SU-DHL-6 (cell line): ENCODE results near the gene TKT.

Source experiments
- H2AFZ ChIP-seq: fragments of 200-600 bp; sonication (generic); 2 replicates; pipeline ENCODE4 v1.6.1; 2014; ENCODE audit warnings: low read depth, mild to moderate bottlenecking, moderate library complexity, mixed read lengths, antibody characterized with exemption, low read length; ENCODE audit not compliant: severe bottlenecking
- H3F3A ChIP-seq: fragments of 200-600 bp; shearing (Covaris generic); 2 replicates; pipeline ENCODE4 v1.6.0; 2016; ENCODE audit warnings: antibody characterized with exemption, mild to moderate bottlenecking; ENCODE audit not compliant: insufficient read depth
- H3K27ac ChIP-seq: fragments of 200-600 bp; sonication (generic); 2 replicates; pipeline ENCODE4 v1.5.1; 2016; ENCODE audit warnings: low read depth, mild to moderate bottlenecking, low read length, moderate library complexity, mixed read lengths
- H3K27me3 ChIP-seq: fragments of 200-600 bp; sonication (generic), shearing (Covaris generic); 2 replicates; pipeline ENCODE4 v1.6.0; 2014; ENCODE audit warnings: mild to moderate bottlenecking, low read length
- H3K36me3 ChIP-seq: fragments of 200-600 bp; sonication (generic); 2 replicates; pipeline ENCODE4 v1.6.1; 2014; ENCODE audit warnings: mild to moderate bottlenecking, low read length, mixed read lengths
- H3K4me2 ChIP-seq: fragments of 300-600, 200-600 bp; shearing (Covaris generic), sonication (generic); 2 replicates; pipeline ENCODE4 v1.6.0; 2014; ENCODE audit warnings: low read length, low read depth, mild to moderate bottlenecking; ENCODE audit not compliant: poor library complexity, severe bottlenecking
- H3K4me3 ChIP-seq: fragments of 200-600 bp; sonication (generic); 2 replicates; pipeline ENCODE4 v1.5.1; 2014; ENCODE audit warnings: antibody characterized with exemption, low read length, mild to moderate bottlenecking, mixed read lengths; ENCODE audit not compliant: insufficient read depth, poor library complexity, severe bottlenecking
- H3K79me2 ChIP-seq: fragments of 200-600 bp; sonication (generic); 2 replicates; pipeline ENCODE4 v1.6.1; 2014; ENCODE audit warnings: mild to moderate bottlenecking, low read length, moderate library complexity; ENCODE audit not compliant: insufficient read depth
- H3K9ac ChIP-seq: fragments of 200-600 bp; sonication (generic); 2 replicates; pipeline ENCODE4 v1.7.0; 2014; ENCODE audit warnings: mild to moderate bottlenecking, low read length
- H3K9me2 ChIP-seq: fragments of 200-600 bp; sonication (generic); replicated peaks from 2 replicates; pipeline ENCODE4 v1.6.1; 2014; ENCODE audit warnings: low read length; ENCODE audit not compliant: insufficient read depth
- H3K9me3 ChIP-seq: fragments of 200-600 bp; sonication (generic); 2 replicates; pipeline ENCODE4 v1.6.1; 2014; ENCODE audit warnings: low read length, mixed read lengths; ENCODE audit not compliant: insufficient read depth
- H4K20me1 ChIP-seq: fragments of 200-600 bp; sonication (generic); 2 replicates; pipeline ENCODE4 v1.6.1; 2014; ENCODE audit warnings: low read depth, mild to moderate bottlenecking, antibody characterized with exemption, low read length, moderate library complexity, mixed read lengths
- EZH2phosphoT487 ChIP-seq: fragments of 200-600 bp; sonication (generic), shearing (Covaris generic); conservative IDR thresholded peaks from 2 replicates; pipeline ENCODE4 v1.6.1; 2018; ENCODE audit warnings: mild to moderate bottlenecking, antibody characterized with exemption, low read length, moderate library complexity, mixed read lengths
- TF ChIP-seq, protein P1 (sequence below): fragments of 200-600 bp; sonication (generic); IDR thresholded peaks from one replicate; pipeline ENCODE4 v1.5.1; 2017; ENCODE audit warnings: antibody characterized with exemption, mild to moderate bottlenecking, low read length, moderate library complexity; ENCODE audit not compliant: insufficient read depth, poor library complexity, severe bottlenecking

Gene TKT

DNA sequence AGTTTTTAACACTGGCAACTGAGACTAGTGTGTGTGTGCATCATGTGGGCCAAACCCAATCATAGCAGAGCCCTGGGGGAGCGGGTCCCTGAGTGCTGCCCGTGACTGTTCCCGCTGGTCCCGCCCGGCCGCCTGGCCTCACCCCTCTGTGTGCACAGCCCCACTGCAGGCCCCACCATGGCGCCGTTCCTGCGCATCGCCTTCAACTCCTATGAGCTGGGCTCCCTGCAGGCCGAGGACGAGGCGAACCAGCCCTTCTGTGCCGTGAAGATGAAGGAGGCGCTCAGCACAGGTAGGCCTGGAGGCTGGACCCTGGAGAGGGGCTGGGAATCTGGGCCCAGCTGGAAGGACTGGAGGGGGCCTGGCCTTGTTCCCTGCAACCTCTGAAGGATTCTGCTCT is 77.6 kb downstream of the TKT start:
- Histone ChIP-seq H3K4me2 (no peak overlapping the region), H3K36me3 (no peaks in the 10 kb centered on the region; the same call in 1 of the 2 replicates), H3K9ac (no peak overlapping the region), H4K20me1 (no peaks in the 10 kb centered on the region), H3K4me3 (no peak overlapping the region), H2AFZ (no peak overlapping the region), H3K9me3 (no peaks in the 10 kb centered on the region), H3F3A (peaks cover 22% of the 10 kb centered on the region), H3K27me3 (no peaks in the 10 kb centered on the region), H3K79me2 (peaks cover 56% of the 10 kb centered on the region), H3K9me2 (no peaks in the 10 kb centered on the region), H3K27ac (peak overlapping the region; percentile 93)
- TF ChIP-seq, protein P1, sequence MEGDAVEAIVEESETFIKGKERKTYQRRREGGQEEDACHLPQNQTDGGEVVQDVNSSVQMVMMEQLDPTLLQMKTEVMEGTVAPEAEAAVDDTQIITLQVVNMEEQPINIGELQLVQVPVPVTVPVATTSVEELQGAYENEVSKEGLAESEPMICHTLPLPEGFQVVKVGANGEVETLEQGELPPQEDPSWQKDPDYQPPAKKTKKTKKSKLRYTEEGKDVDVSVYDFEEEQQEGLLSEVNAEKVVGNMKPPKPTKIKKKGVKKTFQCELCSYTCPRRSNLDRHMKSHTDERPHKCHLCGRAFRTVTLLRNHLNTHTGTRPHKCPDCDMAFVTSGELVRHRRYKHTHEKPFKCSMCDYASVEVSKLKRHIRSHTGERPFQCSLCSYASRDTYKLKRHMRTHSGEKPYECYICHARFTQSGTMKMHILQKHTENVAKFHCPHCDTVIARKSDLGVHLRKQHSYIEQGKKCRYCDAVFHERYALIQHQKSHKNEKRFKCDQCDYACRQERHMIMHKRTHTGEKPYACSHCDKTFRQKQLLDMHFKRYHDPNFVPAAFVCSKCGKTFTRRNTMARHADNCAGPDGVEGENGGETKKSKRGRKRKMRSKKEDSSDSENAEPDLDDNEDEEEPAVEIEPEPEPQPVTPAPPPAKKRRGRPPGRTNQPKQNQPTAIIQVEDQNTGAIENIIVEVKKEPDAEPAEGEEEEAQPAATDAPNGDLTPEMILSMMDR = no peak
- no peak for TF ChIP-seq EZH2phosphoT487

DNA sequence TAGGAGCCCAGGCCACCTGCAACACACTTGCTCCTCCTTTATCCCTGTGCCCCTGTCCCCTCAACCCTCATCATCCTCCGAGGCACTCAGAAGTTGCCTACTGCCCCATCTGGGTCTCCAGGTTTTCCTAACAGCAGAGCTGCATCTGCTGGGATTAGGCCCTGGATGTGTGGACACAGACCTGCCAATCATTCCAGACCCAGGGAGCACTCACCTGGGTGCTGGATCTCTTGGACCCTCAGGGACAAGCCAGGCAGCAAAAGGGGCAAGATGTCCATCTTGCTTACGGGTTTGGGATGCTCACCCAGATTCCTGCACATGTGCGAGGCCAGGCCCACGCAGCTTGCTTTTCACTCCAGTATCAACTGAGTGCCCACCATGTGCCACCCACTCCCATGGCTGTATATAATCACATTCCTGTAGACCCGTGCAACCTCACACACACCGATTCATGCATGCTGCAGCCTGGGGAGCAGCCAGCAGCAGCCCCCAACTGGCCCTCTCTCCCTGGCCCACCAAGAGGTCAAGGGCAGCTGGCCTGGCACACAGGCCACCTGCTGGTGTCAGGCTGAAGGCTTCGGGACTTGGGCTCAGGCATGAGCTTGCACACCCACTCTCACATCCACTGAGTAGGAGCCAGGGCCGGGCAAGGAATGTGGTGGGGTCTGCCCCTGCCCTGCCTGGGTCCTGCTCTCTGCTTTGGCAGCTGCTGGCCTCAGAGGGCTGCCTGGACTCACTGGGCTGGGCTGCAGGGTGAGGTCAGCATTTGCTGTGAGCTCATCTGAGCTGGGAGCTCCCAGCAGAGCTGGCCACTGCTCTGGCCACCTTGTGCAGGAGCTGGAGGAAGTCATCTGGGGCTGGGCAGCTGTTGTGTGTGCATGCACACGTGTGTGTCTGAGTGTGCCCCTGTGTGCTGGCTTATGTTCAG is 79.9 kb downstream of the TKT start:
- no peak overlapping the region for H3K4me3 ChIP-seq
- H4K20me1 ChIP-seq = no peaks in the 10 kb centered on the region
- peak overlapping the region; percentile 56; the same call in 1 of the 2 replicates for H3K9ac ChIP-seq
- H3K9me3 ChIP-seq = no peaks in the 10 kb centered on the region
- no peak for TF ChIP-seq EZH2phosphoT487
- TF ChIP-seq, protein P1 = no peak
- no peaks in the 10 kb centered on the region for H3K36me3 ChIP-seq
- peaks cover 70% of the 10 kb centered on the region for H3K79me2 ChIP-seq
- H3K27me3 ChIP-seq = no peaks in the 10 kb centered on the region
- peak overlapping the region; percentile 94 for H3K27ac ChIP-seq
- no peak overlapping the region for H2AFZ ChIP-seq
- no peak overlapping the region for H3K4me2 ChIP-seq
- peaks cover 40% of the 10 kb centered on the region for H3F3A ChIP-seq
- no peaks in the 10 kb centered on the region for H3K9me2 ChIP-seq
